Ascending aorta (tissue), 2 donors: ENCODE measurements around the gene DNAJC3. TPM values are rescaled to one million over a fixed set of nuclear protein-coding genes. Genes with fewer than 3 reads are reported as not detected.
"Not testable (repeated sequence)": the region's sequence is repeated elsewhere in the genome, so short reads cannot be mapped to it uniquely, and the experiment has no call there.

ENCODE experiments used
- DNase-seq, 2 donors: peaks; one replicate each; pipeline ENCODE4 v3.0.0-alpha.2; 2019; ENCODE audit warnings: low spot score in 2 of 2
- H3K27ac ChIP-seq, 2 donors: fragments of 200-600 bp; sonication (generic); one replicate each; pipeline ENCODE4 v1.5.1; 2016 to 2017; ENCODE audit warnings: mild to moderate bottlenecking in 1 of 2
- H3K27me3 ChIP-seq: fragments of 200-600 bp; sonication (generic); one replicate; pipeline ENCODE4 v1.5.1; 2017
- H3K36me3 ChIP-seq, 2 donors: fragments of 200-600 bp; sonication (generic); one replicate each; pipeline ENCODE4 v1.5.1; 2016
- H3K4me1 ChIP-seq, 2 donors: fragments of 200-600 bp; sonication (generic); one replicate each; pipeline ENCODE4 v1.5.1; 2016 to 2017; ENCODE audit warnings: mild to moderate bottlenecking in 1 of 2
- H3K4me3 ChIP-seq, 2 donors: fragments of 200-600 bp; sonication (generic); one replicate each; pipeline ENCODE4 v1.5.1; 2016 to 2017; ENCODE audit warnings: mild to moderate bottlenecking in 1 of 2
- H3K9me3 ChIP-seq, 2 donors: fragments of 200-600 bp; sonication (generic); one replicate each; pipeline ENCODE4 v1.5.1; 2016
- intact Hi-C: fragments of 100-400 bp; cut with DNase I; formaldehyde crosslinking; loops from one replicate; pipeline ENCODE4 v1.15.1; 2023
- total RNA-seq: library from RNA; depleted of rRNA; stranded (reverse); fragments of >200 nt; gene quantifications from one replicate; pipeline ENCODE4 v1.1.0, GENCODE V29; 2016
- TF ChIP-seq, protein P1 (sequence below), 3 experiments: fragments of 200-600 bp in 2 of 3; fragments of 450-650 bp in 1 of 3; sonication (generic) in 2 of 3; IDR thresholded peaks; one replicate each; pipeline ENCODE4 v1.5.1; 2016 to 2019; ENCODE audit warnings: antibody characterized with exemption in 3 of 3, mild to moderate bottlenecking in 1 of 3, moderate library complexity in 1 of 3

The DNAJC3 gene
- total RNA-seq, 1 donor from 2014 or later, result 44.3 TPM

DNA sequence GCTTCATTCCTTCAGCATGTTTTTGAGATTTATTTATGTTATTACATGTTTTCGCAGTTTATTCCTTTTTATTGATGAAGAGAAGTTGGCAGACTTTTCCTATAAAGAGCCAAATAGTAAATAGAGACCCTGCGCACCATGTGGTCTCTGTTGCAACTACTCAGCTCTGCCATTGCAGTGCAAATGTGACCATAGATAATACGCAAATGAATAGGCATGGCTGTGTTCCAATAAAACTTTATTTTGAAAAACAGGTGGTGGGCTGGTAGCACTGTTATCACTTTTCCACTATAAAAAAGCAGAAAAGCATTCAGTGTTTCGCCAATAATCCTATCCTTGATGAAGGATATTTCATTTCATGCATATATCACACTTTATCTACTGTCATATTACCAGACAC lies 95.0 kb downstream of the DNAJC3 start:
- Histone ChIP-seq H3K9me3 (no peaks in the 10 kb centered on the region), H3K4me3 (no peak overlapping the region), H3K27me3 (no peaks in the 10 kb centered on the region), H3K4me1 (no peaks in the 10 kb centered on the region), H3K36me3 (peaks cover 8 to 22% of the 10 kb centered on the region in 2 donors), H3K27ac (no peak overlapping the region)
- TF ChIP-seq, protein P1, sequence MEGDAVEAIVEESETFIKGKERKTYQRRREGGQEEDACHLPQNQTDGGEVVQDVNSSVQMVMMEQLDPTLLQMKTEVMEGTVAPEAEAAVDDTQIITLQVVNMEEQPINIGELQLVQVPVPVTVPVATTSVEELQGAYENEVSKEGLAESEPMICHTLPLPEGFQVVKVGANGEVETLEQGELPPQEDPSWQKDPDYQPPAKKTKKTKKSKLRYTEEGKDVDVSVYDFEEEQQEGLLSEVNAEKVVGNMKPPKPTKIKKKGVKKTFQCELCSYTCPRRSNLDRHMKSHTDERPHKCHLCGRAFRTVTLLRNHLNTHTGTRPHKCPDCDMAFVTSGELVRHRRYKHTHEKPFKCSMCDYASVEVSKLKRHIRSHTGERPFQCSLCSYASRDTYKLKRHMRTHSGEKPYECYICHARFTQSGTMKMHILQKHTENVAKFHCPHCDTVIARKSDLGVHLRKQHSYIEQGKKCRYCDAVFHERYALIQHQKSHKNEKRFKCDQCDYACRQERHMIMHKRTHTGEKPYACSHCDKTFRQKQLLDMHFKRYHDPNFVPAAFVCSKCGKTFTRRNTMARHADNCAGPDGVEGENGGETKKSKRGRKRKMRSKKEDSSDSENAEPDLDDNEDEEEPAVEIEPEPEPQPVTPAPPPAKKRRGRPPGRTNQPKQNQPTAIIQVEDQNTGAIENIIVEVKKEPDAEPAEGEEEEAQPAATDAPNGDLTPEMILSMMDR (IDR thresholded peaks at IDR 0.05), result no peak
- intact Hi-C loops, result no loop called here
- no peak for DNase-seq

DNA sequence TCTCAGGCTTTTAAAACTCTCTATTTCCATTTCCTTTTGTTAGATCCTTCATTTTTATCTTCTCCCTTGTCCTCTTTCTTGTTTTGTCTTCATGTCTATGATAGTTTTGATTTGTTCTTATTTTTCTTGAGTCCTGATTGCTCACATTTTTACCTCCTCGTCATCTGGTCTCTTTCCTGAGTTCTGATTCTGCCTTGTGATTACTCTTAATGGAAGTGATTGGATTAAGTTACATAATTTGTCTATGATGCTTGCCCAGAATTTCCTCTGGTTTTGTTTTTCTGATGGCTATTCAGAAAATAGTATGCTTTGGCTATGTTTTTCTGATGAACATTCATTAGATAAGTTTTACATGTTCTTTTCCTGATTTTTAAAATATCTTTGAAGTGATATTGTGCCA lies 102.6 kb downstream of the DNAJC3 start:
- Histone ChIP-seq H3K4me3 (no peak overlapping the region), H3K27ac (no peak overlapping the region), H3K9me3 (no peaks in the 10 kb centered on the region), H3K4me1 (peaks cover 2 to 7% of the 10 kb centered on the region in 2 donors), H3K27me3 (no peaks in the 10 kb centered on the region), H3K36me3 (peaks cover 0 to 23% of the 10 kb centered on the region in 2 donors)
- intact Hi-C loops, result no loop called here
- TF ChIP-seq, protein P1 (IDR thresholded peaks at IDR 0.05), result no peak
- DNase-seq, result no peak

DNA sequence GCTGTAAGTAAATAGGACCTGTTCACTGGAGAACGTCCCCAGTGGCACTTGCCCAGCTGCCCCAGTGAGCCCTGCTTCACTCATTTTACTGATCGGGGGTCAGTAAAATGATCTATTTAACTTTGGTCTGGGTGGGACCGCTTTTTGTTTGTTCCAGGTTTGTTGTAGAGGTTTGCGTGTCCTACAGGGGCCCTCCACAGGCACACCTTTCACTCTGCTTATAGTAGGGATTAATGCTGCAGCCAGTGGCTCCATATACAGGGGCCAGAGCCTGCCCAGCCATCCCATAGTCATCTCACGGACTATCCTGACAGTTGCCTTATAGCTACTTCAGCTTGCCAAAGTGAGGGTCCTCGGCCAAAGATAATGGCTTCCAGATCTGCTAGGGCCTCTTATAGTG lies 104.1 kb downstream of the DNAJC3 start:
- TF ChIP-seq, protein P1 (IDR thresholded peaks at IDR 0.05), result no peak
- Histone ChIP-seq H3K27ac (no peak overlapping the region), H3K9me3 (no peaks in the 10 kb centered on the region), H3K4me3 (no peak overlapping the region), H3K36me3 (peaks cover 0 to 23% of the 10 kb centered on the region in 2 donors), H3K27me3 (no peaks in the 10 kb centered on the region), H3K4me1 (peaks cover 5 to 8% of the 10 kb centered on the region in 2 donors)
- DNase-seq, result no peak
- intact Hi-C loops, result no loop called here

DNA sequence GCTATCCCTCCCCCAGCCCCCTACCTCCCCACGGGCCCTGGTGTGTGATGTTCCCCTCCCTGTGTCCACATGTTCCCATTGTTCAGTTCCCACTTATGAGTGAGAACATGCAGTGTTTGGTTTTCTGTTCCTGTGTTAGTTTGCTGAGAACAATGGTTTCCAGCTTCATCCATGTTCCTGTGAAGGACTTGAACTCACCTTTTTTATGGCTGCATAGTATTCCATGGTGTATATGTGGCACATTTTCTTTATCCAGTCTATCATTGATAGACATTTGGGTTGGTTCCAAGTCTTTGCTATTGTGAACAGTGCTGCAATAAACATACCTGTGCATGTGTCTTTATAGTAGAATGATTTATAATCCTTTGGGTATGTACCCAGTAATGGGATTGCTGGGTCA lies 105.0 kb downstream of the DNAJC3 start:
- H3K27ac ChIP-seq, H3K4me3 ChIP-seq, H3K4me1 ChIP-seq, H3K9me3 ChIP-seq, DNase-seq, intact Hi-C loops, H3K27me3 ChIP-seq: not testable (repeated sequence)
- H3K36me3 ChIP-seq, result peaks cover 0 to 29% of the 10 kb centered on the region in 2 donors

DNA sequence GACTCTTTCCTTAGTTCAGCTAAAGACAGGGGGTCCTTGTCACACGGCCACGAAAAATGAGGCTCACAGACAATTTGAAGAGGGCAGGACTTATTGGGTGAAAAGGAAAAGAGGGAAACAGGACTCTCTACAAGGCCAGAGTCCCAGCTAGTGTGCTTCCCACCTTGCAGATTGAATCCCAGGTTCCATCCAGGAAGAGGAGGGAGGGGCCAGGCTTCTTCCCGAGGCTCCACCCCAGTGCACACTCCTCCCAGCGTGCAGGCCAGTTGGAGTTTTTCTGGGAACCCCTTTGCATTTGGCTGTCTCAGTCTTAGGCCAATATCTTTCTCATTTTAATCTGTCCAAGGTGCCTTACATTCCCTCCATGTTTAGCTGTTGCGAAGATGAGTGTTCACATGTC lies 106.8 kb downstream of the DNAJC3 start:
- intact Hi-C loops, result no loop called here
- no peak for DNase-seq
- H3K9me3 ChIP-seq, result no peaks in the 10 kb centered on the region
- H3K4me3 ChIP-seq, result no peak overlapping the region
- TF ChIP-seq, protein P1 (IDR thresholded peaks at IDR 0.05), result no peak
- H3K4me1 ChIP-seq, result peaks cover 5 to 8% of the 10 kb centered on the region in 2 donors
- peak overlapping the region in 1 of 2 donors; percentile 24 for H3K27ac ChIP-seq
- H3K36me3 ChIP-seq, result peaks cover 7 to 35% of the 10 kb centered on the region in 2 donors
- H3K27me3 ChIP-seq, result no peaks in the 10 kb centered on the region

DNA sequence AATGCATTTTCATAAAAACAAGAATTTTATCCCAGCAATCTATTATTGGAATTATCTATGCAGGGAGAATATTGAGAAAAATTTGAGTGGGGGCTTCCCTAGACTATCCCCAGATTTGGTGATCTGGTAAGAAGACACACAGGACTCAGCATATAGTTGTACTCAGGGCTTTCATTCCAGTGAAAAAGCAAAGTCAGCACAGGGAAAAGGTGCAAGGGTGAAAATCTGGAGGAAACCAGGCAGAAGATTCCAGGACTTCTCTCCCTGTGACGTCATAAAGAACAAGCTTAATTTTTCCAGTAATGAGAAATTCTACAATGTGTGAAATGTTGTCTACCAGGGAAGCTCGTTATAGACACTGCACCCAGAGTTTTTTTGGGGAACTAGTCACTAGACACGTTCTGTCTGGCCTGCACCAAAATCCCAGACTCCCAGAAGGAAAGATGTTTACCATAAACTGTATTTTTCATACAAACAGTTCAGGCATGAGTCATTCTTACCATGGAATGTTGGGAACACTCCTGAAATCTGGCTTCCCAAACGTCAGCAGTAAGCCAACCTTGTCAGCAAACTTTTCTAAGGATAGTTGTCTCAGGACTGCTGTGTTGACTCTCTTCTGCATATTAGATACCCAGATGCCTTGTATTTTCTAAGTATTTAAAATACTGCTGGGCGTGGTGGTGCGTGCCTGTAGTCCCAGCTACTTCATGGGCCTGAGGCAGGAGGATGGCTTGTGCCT lies 107.4 kb downstream of the DNAJC3 start:
- TF ChIP-seq, protein P1 (IDR thresholded peaks at IDR 0.05), result no peak
- intact Hi-C loops, result no loop called here
- peaks cover 12 to 41% of the 10 kb centered on the region in 2 donors for H3K36me3 ChIP-seq
- no peak overlapping the region for H3K4me3 ChIP-seq
- H3K9me3 ChIP-seq, result no peaks in the 10 kb centered on the region
- H3K27ac ChIP-seq, result peak overlapping the region in 1 of 2 donors; percentile 24
- H3K4me1 ChIP-seq, result peaks cover 5 to 8% of the 10 kb centered on the region in 2 donors
- no peaks in the 10 kb centered on the region for H3K27me3 ChIP-seq
- DNase-seq, result no peak
